HEK293T (cell line): Measurements from ENCODE around the gene HPSE2.
"Not testable (repeated sequence)": the region's sequence is repeated elsewhere in the genome, so short reads cannot be mapped to it uniquely, and the experiment has no call there.

ENCODE experiments used
- CTCF ChIA-PET: fragments of 350-600 bp; formaldehyde crosslinking; extraction: SDS; loops from one replicate; lab custom pipeline; 2021; ENCODE audit warnings: antibody characterized with exemption, inconsistent platforms; lab: Yijun Ruan, JAX
- POLR2A ChIA-PET: fragments of 350-600 bp; formaldehyde crosslinking; extraction: SDS; loops from one replicate; lab custom pipeline; 2020; ENCODE audit warnings: antibody characterized with exemption, inconsistent platforms; lab: Yijun Ruan, JAX
- DNase-seq: peaks from one replicate; pipeline ENCODE4 v3.0.0; 2012; ENCODE audit warnings: mixed read lengths; ENCODE audit errors: extremely low spot score
- ARNT ChIP-seq: fragments of 450-650 bp; IDR thresholded peaks from 2 replicates; pipeline ENCODE4 v1.6.1; 2017; ENCODE audit warnings: mild to moderate bottlenecking
- BHLHE40 ChIP-seq: fragments of 450-650 bp; IDR thresholded peaks from 2 replicates; pipeline ENCODE4 v1.6.1; 2016; ENCODE audit warnings: mild to moderate bottlenecking, moderate library complexity, borderline replicate concordance
- CTBP1 ChIP-seq: fragments of 450-650 bp; IDR thresholded peaks from 2 replicates; pipeline ENCODE4 v1.6.1; 2016; ENCODE audit warnings: borderline replicate concordance
- ELF4 ChIP-seq: fragments of 450-650 bp; IDR thresholded peaks from 2 replicates; pipeline ENCODE4 v1.6.1; 2017; ENCODE audit warnings: antibody characterized with exemption
- FOXA1 ChIP-seq: fragments of 450-650 bp; IDR thresholded peaks from 2 replicates; pipeline ENCODE4 v1.6.1; 2016; ENCODE audit warnings: mild to moderate bottlenecking
- FOXK2 ChIP-seq: fragments of 450-650 bp; IDR thresholded peaks from 2 replicates; pipeline ENCODE4 v1.6.1; 2016; ENCODE audit warnings: mild to moderate bottlenecking
- FOXM1 ChIP-seq: fragments of 450-650 bp; IDR thresholded peaks from 2 replicates; pipeline ENCODE4 v1.6.1; 2017; ENCODE audit warnings: mild to moderate bottlenecking, borderline replicate concordance
- HDGF ChIP-seq: fragments of 450-650 bp; IDR thresholded peaks from 2 replicates; pipeline ENCODE4 v1.6.1; 2017; ENCODE audit warnings: antibody characterized with exemption, borderline replicate concordance
- L3MBTL2 ChIP-seq: fragments of 450-650 bp; conservative IDR thresholded peaks from 2 replicates; pipeline ENCODE4 v1.6.1; 2016; ENCODE audit warnings: mild to moderate bottlenecking
- LEF1 ChIP-seq: fragments of 450-650 bp; IDR thresholded peaks from 2 replicates; pipeline ENCODE4 v1.6.1; 2017; ENCODE audit warnings: mild to moderate bottlenecking, borderline replicate concordance
- NFRKB ChIP-seq: fragments of 450-650 bp; IDR thresholded peaks from 2 replicates; pipeline ENCODE4 v1.6.1; 2016; ENCODE audit warnings: mild to moderate bottlenecking, moderate library complexity
- PKNOX1 ChIP-seq: fragments of 450-650 bp; IDR thresholded peaks from 2 replicates; pipeline ENCODE4 v1.6.1; 2016
- SP1 ChIP-seq: fragments of 450-650 bp; IDR thresholded peaks from 2 replicates; pipeline ENCODE4 v1.6.1; 2017
- SUZ12 ChIP-seq: fragments of 450-650 bp; IDR thresholded peaks from 2 replicates; pipeline ENCODE4 v1.6.1; 2016; ENCODE audit warnings: mild to moderate bottlenecking
- TARDBP ChIP-seq: fragments of 450-650 bp; IDR thresholded peaks from 2 replicates; pipeline ENCODE4 v1.6.1; 2016
- ZNF384 ChIP-seq: fragments of 450-650 bp; IDR thresholded peaks from 2 replicates; pipeline ENCODE4 v1.6.1; 2016

The HPSE2 gene

GRCh38 chr10:98910546-98910945 lies 325.1 kb downstream of the HPSE2 start:
- TF ChIP-seq SUZ12 (no peak), SP1 (no peak), NFRKB (no peak), CTBP1 (no peak), L3MBTL2 (no peak), ARNT (no peak), PKNOX1 (no peak), HDGF (no peak), BHLHE40 (no peak), FOXA1 (no peak), TARDBP (no peak), FOXM1 (no peak), LEF1 (no peak), ZNF384 (no peak), FOXK2 (no peak), ELF4 (no peak)
- DNase-seq = no peak
- POLR2A ChIA-PET = no interaction called here
- CTCF ChIA-PET = no interaction called here

- ChIA-PET CTCF (no interaction called here), POLR2A (no interaction called here)
- no peak for DNase-seq
- TF ChIP-seq PKNOX1 (no peak), TARDBP (no peak), ZNF384 (no peak), ELF4 (no peak)
Observed at GRCh38 chr10:98910048-98910447, 325.6 kb downstream of the HPSE2 start.

GRCh38 chr10:98908868-98909267 lies 326.8 kb downstream of the HPSE2 start:
- CTCF ChIA-PET = no interaction called here

GRCh38 chr10:98908247-98908646 lies 327.4 kb downstream of the HPSE2 start:
- POLR2A ChIA-PET, DNase-seq: not testable (repeated sequence)
- CTCF ChIA-PET = interaction anchor here (0.6 kb wide), 1 partner anchor 577 kb away, joined by 3 read pairs; no protein-coding TSS in a partner anchor

More at GRCh38 chr10:98908868-98909267, 326.8 kb downstream of the HPSE2 start:
- DNase-seq = no peak
- POLR2A ChIA-PET = no interaction called here
- TF ChIP-seq ARNT (no peak), FOXM1 (no peak), TARDBP (no peak), FOXK2 (no peak)

- DNase-seq = no peak
- TF ChIP-seq TARDBP (no peak), BHLHE40 (no peak), ZNF384 (no peak), FOXA1 (no peak), ARNT (no peak), ELF4 (no peak), SUZ12 (no peak), LEF1 (no peak), PKNOX1 (no peak), NFRKB (no peak), FOXK2 (no peak), SP1 (no peak), FOXM1 (no peak), L3MBTL2 (no peak), HDGF (no peak), CTBP1 (no peak)
- ChIA-PET POLR2A (no interaction called here), CTCF (no interaction called here)
Observed at GRCh38 chr10:98901441-98902110, 334.1 kb downstream of the HPSE2 start.

- POLR2A ChIA-PET = no interaction called here
Observed at GRCh38 chr10:98899018-98899417, 336.6 kb downstream of the HPSE2 start.

GRCh38 chr10:98892523-98892922 lies 343.1 kb downstream of the HPSE2 start:
- ChIA-PET CTCF (no interaction called here), POLR2A (no interaction called here)
- DNase-seq = no peak
- TF ChIP-seq LEF1 = no peak
- no peak for TF ChIP-seq FOXK2
- TF ChIP-seq ELF4 = no peak
- TF ChIP-seq PKNOX1 = no peak
- TF ChIP-seq SP1 = no peak
- TF ChIP-seq FOXA1 = no peak
- no peak for TF ChIP-seq HDGF
- no peak for TF ChIP-seq TARDBP
- no peak for TF ChIP-seq L3MBTL2
- TF ChIP-seq ZNF384 = no peak
- no peak for TF ChIP-seq FOXM1
- no peak for TF ChIP-seq SUZ12
- TF ChIP-seq CTBP1 = no peak
- no peak for TF ChIP-seq BHLHE40

More at GRCh38 chr10:98899018-98899417, 336.6 kb downstream of the HPSE2 start:
- DNase-seq = no peak
- TF ChIP-seq FOXK2 (no peak), ZNF384 (no peak), ARNT (no peak), BHLHE40 (no peak), TARDBP (no peak), SUZ12 (no peak), L3MBTL2 (no peak), NFRKB (no peak), HDGF (no peak), SP1 (no peak), ELF4 (no peak)
- CTCF ChIA-PET = no interaction called here
